Upper lobe of left lung (tissue), 6 donors: ENCODE data around the gene CCL20. TPM values are rescaled to one million over a fixed set of nuclear protein-coding genes. Genes with fewer than 3 reads are reported as not detected.
"Not testable (repeated sequence)": the region's sequence is repeated elsewhere in the genome, so short reads cannot be mapped to it uniquely, and the experiment has no call there.

Experiments used
- ATAC-seq, 2 donors: fragments of 200-7000 bp; cut with Tn5 transposase; one replicate each; pipeline ENCODE4 v1.9.1; 2022; ENCODE audit warnings: mild to moderate bottlenecking in 2 of 2, moderate library complexity in 2 of 2; ENCODE audit not compliant: low FRiP score in 2 of 2
- DNase-seq, 2 donors: peaks; one replicate each; pipeline ENCODE4 v3.0.0-alpha.2; 2019 to 2020
- H3K27ac ChIP-seq, 4 donors: fragments of 200-600 bp; sonication (generic); one replicate each; pipeline ENCODE4 v1.5.1; 2016 to 2019
- H3K27me3 ChIP-seq, 4 donors: fragments of 200-600 bp; sonication (generic); one replicate each; pipeline ENCODE4 v1.5.1; 2017 to 2019
- H3K36me3 ChIP-seq, 4 donors: fragments of 200-600 bp; sonication (generic); one replicate each; pipeline ENCODE4 v1.5.1; 2016 to 2019
- H3K4me1 ChIP-seq, 4 donors: fragments of 200-600 bp; sonication (generic); one replicate each; pipeline ENCODE4 v1.5.1; 2018 to 2019
- H3K4me3 ChIP-seq, 4 donors: fragments of 200-600 bp; sonication (generic); one replicate each; pipeline ENCODE4 v1.5.1; 2017 to 2019; ENCODE audit warnings: mild to moderate bottlenecking in 2 of 4, moderate library complexity in 1 of 4
- H3K9me3 ChIP-seq, 4 donors: fragments of 200-600 bp; sonication (generic); one replicate each; pipeline ENCODE4 v1.5.1; 2018 to 2019
- CTCF ChIP-seq, 6 experiments: fragments of 450-650 bp in 4 of 6; fragments of 200-600 bp in 2 of 6; sonication (generic) in 2 of 6; IDR thresholded peaks; one replicate each; pipeline ENCODE4 v1.5.1; 2016 to 2019; ENCODE audit warnings: antibody characterized with exemption in 6 of 6
- EP300 ChIP-seq, 4 donors: sonication (generic); formaldehyde crosslinking; IDR thresholded peaks; one replicate each; pipeline ENCODE4 v1.5.1; 2017; ENCODE audit warnings: antibody characterized with exemption in 4 of 4, control low read depth in 2 of 4
- POLR2A ChIP-seq, 4 donors: fragments of 450-650 bp; IDR thresholded peaks; one replicate each; pipeline ENCODE4 v1.5.1; 2016 to 2017; ENCODE audit warnings: antibody characterized with exemption in 4 of 4, mild to moderate bottlenecking in 2 of 4
- POLR2AphosphoS5 ChIP-seq, 2 donors: sonication (generic); formaldehyde crosslinking; IDR thresholded peaks; one replicate each; pipeline ENCODE4 v1.5.1; 2017; ENCODE audit warnings: antibody characterized with exemption in 2 of 2
- WGBS, 2 donors: methylation state at CpG; one replicate each; pipeline ENCODE4 v1.1.5; 2017 to 2018; 5-methylcytosine and 5-hydroxymethylcytosine counted together
- total RNA-seq, 6 donors: library from RNA; depleted of rRNA in 4 of 6; stranded (reverse); fragments of >200 nt in 4 of 6; gene quantifications; one replicate each; pipeline versions ENCODE4 v1.1.0 to v1.2.1, GENCODE V29; 2016 to 2021
- donor health status: DM: no; HTN: no; CAD: no; lungs with moderate emphysema.
- donor health status: DM: no; HTN: yes; CAD: no; lungs with severe emphysema.

CCL20 gene
- total RNA-seq, 6 donors from 2014 or later = 0.66 to 8.6 (median 3.8) TPM; not detected in 1

GRCh38 chr2:227793148-227793712 lies 20.4 kb upstream of the CCL20 start:
- no peaks in the 10 kb centered on the region for H3K9me3 ChIP-seq
- no peaks in the 10 kb centered on the region for H3K4me1 ChIP-seq
- TF ChIP-seq CTCF (IDR thresholded peaks at IDR 0.05) (no peak), POLR2AphosphoS5 (IDR thresholded peaks at IDR 0.05) (no peak), EP300 (IDR thresholded peaks at IDR 0.05) (no peak), POLR2A (IDR thresholded peaks at IDR 0.05) (no peak)
- H3K27me3 ChIP-seq = no peaks in the 10 kb centered on the region
- no peak overlapping the region for H3K4me3 ChIP-seq
- ATAC-seq (no peak), DNase-seq (no peak)
- no peaks in the 10 kb centered on the region for H3K36me3 ChIP-seq
- WGBS, 2 donors = 89 to 95% methylated on average over 5 of the region's 5 CpGs
- H3K27ac ChIP-seq = no peak overlapping the region

DNA sequence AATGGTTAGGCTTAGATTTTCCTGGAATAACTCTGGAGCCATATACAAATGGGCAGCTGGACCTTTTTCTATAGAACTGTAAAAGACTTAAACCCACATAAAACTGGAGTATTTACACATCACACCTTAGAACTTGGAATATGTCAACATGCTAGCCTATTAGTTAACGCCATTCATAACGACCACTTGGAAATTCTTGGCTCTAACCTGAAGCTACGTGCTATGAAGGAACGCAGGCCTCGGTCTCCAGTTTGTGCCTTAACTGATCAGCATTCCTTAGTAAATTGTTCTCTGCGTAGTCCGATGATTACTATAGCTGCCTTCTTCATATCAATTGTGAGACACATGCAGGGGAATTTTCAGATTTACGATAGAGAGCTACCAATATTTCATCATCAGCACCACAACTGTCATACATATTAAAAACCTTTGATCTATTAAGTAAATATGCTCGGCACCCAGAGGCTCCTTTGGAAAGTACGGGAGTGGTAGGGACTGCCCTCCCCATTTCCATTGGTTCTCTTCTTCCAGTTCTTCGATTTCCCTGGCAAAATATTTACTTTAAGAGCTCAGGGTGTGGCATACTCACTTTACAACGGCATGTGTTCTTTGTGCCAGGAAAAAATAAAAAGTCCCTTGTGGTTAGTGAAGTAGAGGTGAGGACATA lies 17.5 kb upstream of the CCL20 start:
- peak; percentile 60 to 92 for ATAC-seq
- WGBS, 2 donors = 50 to 61% methylated on average over 12 of the region's 12 CpGs
- H3K4me3 ChIP-seq = no peak overlapping the region
- peak in 1 of 2 donors; percentile 38 for DNase-seq
- TF ChIP-seq POLR2A (IDR thresholded peaks at IDR 0.05) (no peak), POLR2AphosphoS5 (IDR thresholded peaks at IDR 0.05) (no peak), EP300 (IDR thresholded peaks at IDR 0.05) (peak in 1 of 4 donors; percentile 57)
- H3K4me1 ChIP-seq = no peaks in the 10 kb centered on the region
- H3K27me3 ChIP-seq = no peaks in the 10 kb centered on the region
- peak overlapping the region in 3 of 4 donors; percentile 34 to 66 (median 63) for H3K27ac ChIP-seq
- no peaks in the 10 kb centered on the region for H3K9me3 ChIP-seq
- H3K36me3 ChIP-seq = no peaks in the 10 kb centered on the region

DNA sequence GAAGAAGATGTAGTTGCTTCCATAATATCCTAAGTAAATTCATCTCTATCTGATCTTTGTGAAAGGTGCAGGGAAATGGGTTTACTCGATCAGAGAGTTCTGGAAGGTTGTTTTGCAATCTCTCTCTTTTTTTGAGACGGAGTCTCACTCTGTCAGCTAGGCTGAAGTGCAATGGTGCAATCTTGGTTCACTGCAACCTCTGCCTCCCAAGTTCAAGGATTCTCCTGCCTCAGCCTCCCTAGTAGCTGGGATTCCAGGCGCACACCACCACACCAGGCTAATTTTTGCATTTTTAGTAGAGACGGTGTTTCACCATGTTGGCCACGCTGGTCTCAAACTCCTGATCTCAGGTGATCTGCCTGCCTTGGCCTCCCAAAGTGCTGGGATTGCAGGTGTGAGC lies 16.9 kb upstream of the CCL20 start:
- not testable (repeated sequence) for H3K4me3 ChIP-seq, DNase-seq, H3K27me3 ChIP-seq, ATAC-seq, H3K36me3 ChIP-seq, H3K4me1 ChIP-seq, H3K9me3 ChIP-seq
- 81 to 83% methylated on average over 5 of the region's 5 CpGs for WGBS, 2 donors
- peak overlapping the region in 3 of 4 donors; percentile 34 to 66 (median 63) for H3K27ac ChIP-seq

- no peaks in the 10 kb centered on the region for H3K36me3 ChIP-seq
- DNase-seq = no peak
- H3K27ac ChIP-seq = no peak overlapping the region
- H3K27me3 ChIP-seq = no peaks in the 10 kb centered on the region
- no peak overlapping the region for H3K4me3 ChIP-seq
- WGBS, 2 donors = 82 to 88% methylated on average over 3 of the region's 3 CpGs
- no peak for TF ChIP-seq POLR2A (IDR thresholded peaks at IDR 0.05)
- TF ChIP-seq POLR2AphosphoS5 (IDR thresholded peaks at IDR 0.05) = no peak
- no peak for TF ChIP-seq EP300 (IDR thresholded peaks at IDR 0.05)
- TF ChIP-seq CTCF (IDR thresholded peaks at IDR 0.05) = no peak
- no peaks in the 10 kb centered on the region for H3K9me3 ChIP-seq
- no peaks in the 10 kb centered on the region for H3K4me1 ChIP-seq
- no peak for ATAC-seq
Measured at GRCh38 chr2:227799202-227799601, 14.4 kb upstream of the CCL20 start.

DNA sequence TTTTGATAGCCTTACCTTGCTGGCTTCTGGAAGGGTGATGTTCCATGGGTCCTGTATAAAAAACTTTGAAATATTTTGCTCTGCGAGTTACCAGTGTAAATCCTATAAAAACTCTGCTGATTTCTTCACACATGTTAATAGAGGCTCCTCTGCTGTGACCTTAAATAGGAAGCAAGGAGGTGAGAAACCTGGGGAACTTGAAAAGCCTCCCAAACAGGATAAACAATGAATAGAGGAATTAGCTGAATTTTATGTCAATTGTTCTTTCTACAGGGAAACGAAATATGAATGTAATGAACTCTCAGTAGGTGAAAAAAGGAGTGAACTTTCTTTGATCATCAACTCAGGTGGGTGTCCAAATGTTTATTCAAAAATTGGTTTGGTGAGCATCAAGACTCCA lies 10.8 kb upstream of the CCL20 start:
- no peak for ATAC-seq
- Histone ChIP-seq H3K36me3 (no peaks in the 10 kb centered on the region), H3K9me3 (no peaks in the 10 kb centered on the region), H3K4me1 (no peaks in the 10 kb centered on the region), H3K27me3 (no peaks in the 10 kb centered on the region), H3K27ac (no peak overlapping the region), H3K4me3 (no peak overlapping the region)
- DNase-seq = no peak
- 47 to 51% methylated on average over 2 of the region's 2 CpGs for WGBS, 2 donors
- TF ChIP-seq CTCF (IDR thresholded peaks at IDR 0.05) = no peak
- TF ChIP-seq POLR2A (IDR thresholded peaks at IDR 0.05) = no peak
- no peak for TF ChIP-seq EP300 (IDR thresholded peaks at IDR 0.05)
- no peak for TF ChIP-seq POLR2AphosphoS5 (IDR thresholded peaks at IDR 0.05)

DNA sequence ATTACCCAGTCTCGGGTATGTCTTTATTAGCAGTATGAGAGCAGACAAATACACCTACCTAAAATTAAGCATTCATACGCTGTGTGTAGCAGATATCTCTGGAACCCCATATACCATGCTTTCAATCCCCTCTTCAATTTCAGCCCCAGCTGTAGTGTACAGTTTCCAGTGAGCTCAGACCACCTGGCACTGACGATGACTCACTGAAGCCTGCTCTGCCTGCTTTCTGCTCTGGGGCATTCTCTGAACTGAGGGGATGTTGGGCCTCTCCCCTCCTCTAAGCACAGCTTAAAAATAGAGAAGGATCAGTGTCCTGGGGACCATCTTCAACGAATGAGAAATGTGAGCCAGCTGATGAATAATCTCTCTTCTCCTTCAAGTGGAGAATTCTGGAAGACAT lies 8.7 kb upstream of the CCL20 start:
- no peaks in the 10 kb centered on the region for H3K4me1 ChIP-seq
- no peak for TF ChIP-seq POLR2AphosphoS5 (IDR thresholded peaks at IDR 0.05)
- no peak for TF ChIP-seq POLR2A (IDR thresholded peaks at IDR 0.05)
- TF ChIP-seq EP300 (IDR thresholded peaks at IDR 0.05) = no peak
- no peak for TF ChIP-seq CTCF (IDR thresholded peaks at IDR 0.05)

More for the DNA sequence above, 8.7 kb upstream of the CCL20 start:
- Histone ChIP-seq H3K27ac (no peak overlapping the region), H3K36me3 (no peaks in the 10 kb centered on the region), H3K27me3 (no peaks in the 10 kb centered on the region), H3K4me3 (no peak overlapping the region), H3K9me3 (no peaks in the 10 kb centered on the region)
- DNase-seq (no peak), ATAC-seq (peak in 1 of 2 donors; percentile 58)
- 77 to 93% methylated on average over 4 of the region's 4 CpGs for WGBS, 2 donors
